Hepatocyte (in vitro differentiated cells): ENCODE measurements around the gene UGT1A4. TPM values are rescaled to one million over a fixed set of nuclear protein-coding genes. Genes with fewer than 3 reads are reported as not detected.

Experiments
- DNase-seq: peaks from one replicate; pipeline ENCODE4 v3.0.0-alpha.2; 2016; ENCODE audit warnings: low spot score
- H2AFZ ChIP-seq: fragments of 200-600 bp; sonication (generic); 2 replicates; pipeline ENCODE4 v1.6.0; 2016; ENCODE audit warnings: antibody characterized with exemption, mild to moderate bottlenecking
- H3K27ac ChIP-seq: fragments of 200-600 bp; sonication (generic); 2 replicates; pipeline ENCODE4 v1.5.1; 2016; ENCODE audit warnings: mild to moderate bottlenecking
- H3K27me3 ChIP-seq: fragments of 200-600 bp; sonication (generic); 2 replicates; pipeline ENCODE4 v1.6.1; 2016
- H3K36me3 ChIP-seq: fragments of 200-600 bp; sonication (generic); replicated peaks from 2 replicates; pipeline ENCODE4 v1.5.1; 2016; ENCODE audit warnings: low read depth; ENCODE audit not compliant: insufficient read depth
- H3K4me1 ChIP-seq: fragments of 200-600 bp; sonication (generic); 2 replicates; pipeline ENCODE4 v1.5.1; 2016; ENCODE audit warnings: mild to moderate bottlenecking, moderate library complexity; ENCODE audit not compliant: insufficient read depth
- H3K4me2 ChIP-seq: fragments of 200-600 bp; sonication (generic); 2 replicates; pipeline ENCODE4 v1.6.0; 2016
- H3K4me3 ChIP-seq: fragments of 200-600 bp; sonication (generic); 2 replicates; pipeline ENCODE4 v1.5.1; 2016; ENCODE audit warnings: mild to moderate bottlenecking
- H3K79me2 ChIP-seq: fragments of 200-600 bp; sonication (generic); 2 replicates; pipeline ENCODE4 v1.6.0; 2017; ENCODE audit warnings: mild to moderate bottlenecking
- H3K9me2 ChIP-seq: fragments of 200-600 bp; sonication (generic); replicated peaks from 2 replicates; pipeline ENCODE4 v1.6.0; 2017; ENCODE audit warnings: mild to moderate bottlenecking; ENCODE audit not compliant: insufficient read depth
- H3K9me3 ChIP-seq: fragments of 200-600 bp; sonication (generic); 2 replicates; pipeline ENCODE4 v1.5.1; 2016; ENCODE audit warnings: low read depth, mild to moderate bottlenecking
- H4K20me1 ChIP-seq: fragments of 200-600 bp; sonication (generic); 2 replicates; pipeline ENCODE4 v1.6.0; 2016; ENCODE audit warnings: mild to moderate bottlenecking; ENCODE audit not compliant: insufficient read depth, poor library complexity, severe bottlenecking
- EZH2 ChIP-seq: fragments of 200-600 bp; sonication (generic); IDR thresholded peaks from 2 replicates; pipeline ENCODE4 v1.6.1; 2016; ENCODE audit warnings: antibody characterized with exemption, mild to moderate bottlenecking, borderline replicate concordance
- EZH2phosphoT487 ChIP-seq: fragments of 200-600 bp; sonication (generic); IDR thresholded peaks from one replicate; pipeline ENCODE4 v1.6.1; 2018; ENCODE audit warnings: antibody characterized with exemption, mild to moderate bottlenecking, low read depth, moderate library complexity; ENCODE audit not compliant: unreplicated experiment, severe bottlenecking
- WGBS: methylation state at CpG from one replicate; pipeline ENCODE4 v1.1.6; 2016; ENCODE audit warnings: low lambda C conversion rate; ENCODE audit errors: missing lambda C conversion rate; 5-methylcytosine and 5-hydroxymethylcytosine counted together
- polyA plus RNA-seq: library from polyadenylated mRNA; unstranded; fragments of >200 nt; fragmentation: Nextera tagmentation; extraction: Ambion mirVana; gene quantifications from 2 replicates; pipeline ENCODE4 v1.2.1, GENCODE V29; 2016
- total RNA-seq: library from RNA; depleted of rRNA; stranded (reverse); fragments of >200 nt; gene quantifications from 2 replicates; pipeline ENCODE4 v1.2.3, GENCODE V29; 2014
- TF ChIP-seq, protein P1 (sequence below): fragments of 200-600 bp; sonication (generic); IDR thresholded peaks from 2 replicates; pipeline ENCODE4 v1.5.1; 2016; ENCODE audit warnings: antibody characterized with exemption, mild to moderate bottlenecking; ENCODE audit not compliant: poor library complexity

The UGT1A4 gene
- total and polyA plus RNA-seq, 2 experiments from 2014 or later: not detected

DNA sequence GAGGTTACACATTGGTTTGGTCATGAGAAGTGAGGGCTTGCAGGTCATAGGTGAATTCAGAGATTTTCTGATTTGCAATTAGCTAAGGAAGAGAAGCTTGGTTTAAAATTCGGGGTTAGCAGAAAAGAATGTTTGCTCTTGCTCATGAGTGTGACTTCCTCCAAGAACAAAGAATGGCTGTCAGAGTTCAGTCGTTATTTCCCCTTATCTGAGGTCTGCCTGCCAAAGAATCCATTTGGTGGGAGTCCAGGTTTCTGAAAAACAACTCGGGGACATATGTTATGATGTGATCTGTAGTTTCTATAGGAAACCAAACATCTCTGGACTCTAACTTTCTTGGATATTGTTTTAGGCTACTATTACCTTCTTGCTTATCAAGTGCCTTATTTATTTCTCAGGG lies 29.0 kb upstream of the UGT1A4 start:
- 43% methylated on average over 3 of the region's 3 CpGs for WGBS
- no peak overlapping the region for H2AFZ ChIP-seq
- H3K27me3 ChIP-seq: no peaks in the 10 kb centered on the region
- H3K27ac ChIP-seq: no peak overlapping the region
- no peaks in the 10 kb centered on the region for H3K9me3 ChIP-seq
- no peaks in the 10 kb centered on the region for H3K79me2 ChIP-seq
- TF ChIP-seq, protein P1, sequence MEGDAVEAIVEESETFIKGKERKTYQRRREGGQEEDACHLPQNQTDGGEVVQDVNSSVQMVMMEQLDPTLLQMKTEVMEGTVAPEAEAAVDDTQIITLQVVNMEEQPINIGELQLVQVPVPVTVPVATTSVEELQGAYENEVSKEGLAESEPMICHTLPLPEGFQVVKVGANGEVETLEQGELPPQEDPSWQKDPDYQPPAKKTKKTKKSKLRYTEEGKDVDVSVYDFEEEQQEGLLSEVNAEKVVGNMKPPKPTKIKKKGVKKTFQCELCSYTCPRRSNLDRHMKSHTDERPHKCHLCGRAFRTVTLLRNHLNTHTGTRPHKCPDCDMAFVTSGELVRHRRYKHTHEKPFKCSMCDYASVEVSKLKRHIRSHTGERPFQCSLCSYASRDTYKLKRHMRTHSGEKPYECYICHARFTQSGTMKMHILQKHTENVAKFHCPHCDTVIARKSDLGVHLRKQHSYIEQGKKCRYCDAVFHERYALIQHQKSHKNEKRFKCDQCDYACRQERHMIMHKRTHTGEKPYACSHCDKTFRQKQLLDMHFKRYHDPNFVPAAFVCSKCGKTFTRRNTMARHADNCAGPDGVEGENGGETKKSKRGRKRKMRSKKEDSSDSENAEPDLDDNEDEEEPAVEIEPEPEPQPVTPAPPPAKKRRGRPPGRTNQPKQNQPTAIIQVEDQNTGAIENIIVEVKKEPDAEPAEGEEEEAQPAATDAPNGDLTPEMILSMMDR: no peak
- TF ChIP-seq EZH2 (no peak), EZH2phosphoT487 (no peak)
- peaks cover 2% of the 10 kb centered on the region for H3K4me1 ChIP-seq
- H3K36me3 ChIP-seq: no peaks in the 10 kb centered on the region
- no peak overlapping the region for H3K4me2 ChIP-seq
- H4K20me1 ChIP-seq: no peaks in the 10 kb centered on the region
- DNase-seq: no peak
- H3K9me2 ChIP-seq: no peaks in the 10 kb centered on the region
- H3K4me3 ChIP-seq: no peak overlapping the region

DNA sequence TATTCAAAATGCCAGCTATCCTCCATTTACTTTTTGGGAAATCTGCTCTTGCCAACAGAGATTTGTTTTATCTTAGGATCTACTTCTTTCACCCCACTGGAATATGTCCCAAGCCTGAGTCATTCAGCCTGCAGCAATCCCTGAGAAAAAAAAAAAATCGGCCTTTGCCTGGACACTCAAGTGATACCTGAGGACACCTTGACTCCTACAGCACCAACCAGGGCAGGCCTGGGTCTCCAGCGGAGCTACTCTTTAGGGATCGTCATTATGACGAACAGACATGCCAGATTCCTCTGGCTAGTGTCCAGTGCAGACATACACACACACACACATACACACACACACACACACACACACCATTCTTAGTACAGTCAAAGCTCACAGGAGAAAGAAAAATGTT lies 28.1 kb upstream of the UGT1A4 start:
- Histone ChIP-seq H3K4me1 (peaks cover 5% of the 10 kb centered on the region), H3K9me2 (no peaks in the 10 kb centered on the region), H3K79me2 (no peaks in the 10 kb centered on the region), H3K27ac (no peak overlapping the region), H3K4me2 (no peak overlapping the region), H4K20me1 (no peaks in the 10 kb centered on the region), H3K36me3 (no peaks in the 10 kb centered on the region), H3K4me3 (no peak overlapping the region), H3K9me3 (no peaks in the 10 kb centered on the region), H2AFZ (no peak overlapping the region), H3K27me3 (no peaks in the 10 kb centered on the region)
- DNase-seq: no peak
- 81% methylated on average over 4 of the region's 4 CpGs for WGBS
- TF ChIP-seq EZH2: no peak
- no peak for TF ChIP-seq EZH2phosphoT487
- TF ChIP-seq, protein P1: no peak

DNA sequence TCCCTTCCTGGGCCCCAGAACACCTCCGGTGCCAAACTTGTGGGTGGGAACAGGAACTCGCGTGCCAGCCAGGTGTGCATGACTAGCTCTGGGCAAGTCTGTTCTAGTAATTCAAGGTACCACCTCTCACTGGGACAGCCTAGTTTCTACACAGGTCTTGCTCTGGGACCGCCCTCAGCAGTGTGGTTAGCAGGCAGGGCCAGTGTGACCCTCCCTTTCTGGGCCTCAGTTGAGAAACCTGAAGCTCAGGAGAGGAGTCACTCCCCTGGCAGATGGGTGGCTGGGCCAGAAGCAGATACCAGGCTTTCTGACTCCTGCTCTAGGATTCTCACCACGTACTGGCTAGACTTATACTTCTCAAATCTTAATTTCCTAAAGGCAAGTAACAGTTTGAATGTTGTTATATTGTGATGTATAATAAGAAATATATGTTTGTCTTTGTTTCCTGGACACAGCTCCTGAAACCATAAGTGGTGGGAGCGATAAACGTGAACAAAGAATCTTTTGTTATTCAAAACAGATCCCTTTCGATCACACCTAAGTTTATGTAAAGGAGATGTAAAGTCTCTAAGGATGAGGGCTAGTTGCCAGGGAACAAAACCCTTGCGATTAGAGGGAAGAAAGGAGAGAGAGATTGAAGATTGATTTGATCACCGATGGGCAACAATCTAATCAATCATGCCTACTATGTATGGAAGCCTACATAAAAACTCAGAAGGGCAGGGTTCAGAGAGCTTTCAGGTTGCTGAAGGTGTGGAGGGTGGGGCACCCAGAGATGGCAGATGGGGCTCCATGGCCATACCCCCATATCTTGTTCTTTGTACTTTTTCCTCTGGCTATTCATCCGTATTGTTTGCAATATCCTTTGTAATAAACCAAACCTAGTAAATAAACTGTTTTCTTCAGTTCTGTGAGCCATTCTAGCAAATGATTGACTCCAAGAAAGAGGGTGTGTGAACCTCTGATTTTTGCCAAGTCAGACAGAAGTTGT lies 26.8 kb upstream of the UGT1A4 start:
- Histone ChIP-seq H3K27ac (no peak overlapping the region), H4K20me1 (no peaks in the 10 kb centered on the region), H3K4me1 (peaks cover 5% of the 10 kb centered on the region), H3K9me2 (no peaks in the 10 kb centered on the region), H3K27me3 (no peaks in the 10 kb centered on the region), H3K4me2 (no peak overlapping the region), H3K4me3 (no peak overlapping the region), H3K79me2 (no peaks in the 10 kb centered on the region), H3K36me3 (no peaks in the 10 kb centered on the region), H3K9me3 (no peaks in the 10 kb centered on the region), H2AFZ (no peak overlapping the region)
- 94% methylated on average over 11 of the region's 11 CpGs for WGBS
- DNase-seq: no peak
- no peak for TF ChIP-seq EZH2
- TF ChIP-seq, protein P1: no peak
- TF ChIP-seq EZH2phosphoT487: no peak
